Endothelial cell of umbilical vein (primary cell): ENCODE measurements around the gene MACROD2. TPM values are rescaled to one million over a fixed set of nuclear protein-coding genes. Genes with fewer than 3 reads are reported as not detected.

ENCODE experiments used
- BruUV-seq: library from RNA; stranded (reverse); fragments of 400-500 nt; replicated peaks from 2 replicates; lab custom pipeline; 2021; lab: Mats Ljungman, UMichigan
- CTCF ChIA-PET: fragments of 300-600, 350-600 bp; sonication (Branson Sonifier 250); formaldehyde crosslinking; loops from one replicate; lab custom pipeline; 2021; ENCODE audit warnings: antibody characterized with exemption, inconsistent platforms; lab: Charles Lee
- POLR2A ChIA-PET: fragments of 300-600, 350-600 bp; sonication (Branson Sonifier 250); formaldehyde crosslinking; loops from one replicate; lab custom pipeline; 2021; ENCODE audit warnings: antibody characterized with exemption, inconsistent platforms; lab: Charles Lee
- DNase-seq: peaks from one replicate; pipeline ENCODE4 v3.0.0-alpha.2; 2011; ENCODE audit warnings: low read depth, low spot score
- FAIRE-seq: peaks from 2 replicates; lab custom pipeline; 2011; peaks lifted over from hg19 to GRCh38; lab: Jason Lieb, UNC
- H2AFZ ChIP-seq: 2 replicates; pipeline ENCODE4 v1.6.0; 2012; ENCODE audit warnings: low read depth, low read length, control low read depth, inconsistent platforms
- H3K27ac ChIP-seq: 2 replicates; pipeline ENCODE4 v1.5.1; 2011; ENCODE audit warnings: low read depth, mild to moderate bottlenecking, control low read depth, low read length, moderate library complexity; ENCODE audit not compliant: insufficient read depth
- H3K27me3 ChIP-seq, 2 experiments: 2 replicates each; pipeline versions ENCODE4 v1.6.0 to v1.6.1; 2011; ENCODE audit warnings: low read length in 2 of 2, mixed read lengths in 1 of 2; ENCODE audit not compliant: control insufficient read depth in 2 of 2, insufficient read depth in 2 of 2
- H3K36me3 ChIP-seq, 2 experiments: 2 replicates in 1 of 2; 3 replicates in 1 of 2; pipeline ENCODE4 v1.5.1; 2011; ENCODE audit warnings: low read length in 2 of 2, mild to moderate bottlenecking in 1 of 2, moderate library complexity in 1 of 2; ENCODE audit not compliant: control insufficient read depth in 2 of 2, insufficient read depth in 2 of 2; ENCODE audit errors: extremely low read depth in 1 of 2
- H3K4me1 ChIP-seq: 3 replicates; pipeline ENCODE4 v1.5.1; 2011; ENCODE audit warnings: mild to moderate bottlenecking, low read length; ENCODE audit not compliant: control insufficient read depth, insufficient read depth; ENCODE audit errors: extremely low read depth
- H3K4me2 ChIP-seq: 2 replicates; pipeline ENCODE4 v1.6.1; 2011; ENCODE audit warnings: low read length, control low read depth, mixed read lengths; ENCODE audit not compliant: insufficient read depth
- H3K4me3 ChIP-seq, 3 experiments: fragments of 200-600 bp in 1 of 3; sonication (generic), shearing (Covaris generic) in 1 of 3; replicated peaks in 1 of 3; 2 replicates each; pipeline ENCODE4 v1.5.1; 2011 to 2016; ENCODE audit warnings: control low read depth in 3 of 3, low read length in 3 of 3, mild to moderate bottlenecking in 2 of 3, inconsistent platforms in 1 of 3, low read depth in 1 of 3, moderate library complexity in 1 of 3; ENCODE audit not compliant: insufficient read depth in 1 of 3
- H3K79me2 ChIP-seq: 2 replicates; pipeline ENCODE4 v1.6.0; 2012; ENCODE audit warnings: low read length, inconsistent platforms; ENCODE audit not compliant: control insufficient read depth, insufficient read depth
- H3K9ac ChIP-seq: replicated peaks from 2 replicates; pipeline ENCODE3; 2011; ENCODE audit warnings: low read length, control low read depth; ENCODE audit not compliant: insufficient read depth; ENCODE audit errors: extremely low read depth
- H3K9me1 ChIP-seq: replicated peaks from 3 replicates; pipeline ENCODE4 v1.6.0; 2011; ENCODE audit warnings: mild to moderate bottlenecking, low read length; ENCODE audit not compliant: control insufficient read depth, insufficient read depth; ENCODE audit errors: extremely low read depth
- H3K9me3 ChIP-seq: replicated peaks from 2 replicates; pipeline ENCODE4 v1.5.1; 2012; ENCODE audit warnings: low read length, inconsistent platforms; ENCODE audit not compliant: control insufficient read depth, insufficient read depth
- H4K20me1 ChIP-seq: replicated peaks from 2 replicates; pipeline ENCODE3; 2011; ENCODE audit warnings: mild to moderate bottlenecking, low read length; ENCODE audit not compliant: control insufficient read depth, insufficient read depth; ENCODE audit errors: extremely low read depth
- EZH2 ChIP-seq: IDR thresholded peaks from 2 replicates; pipeline ENCODE4 v1.6.1; 2012; ENCODE audit warnings: borderline replicate concordance, low read depth, mild to moderate bottlenecking, moderate library complexity, low read length, inconsistent platforms; ENCODE audit not compliant: severe bottlenecking
- FOS ChIP-seq: IDR thresholded peaks from 2 replicates; pipeline ENCODE4 v1.6.1; 2011; ENCODE audit warnings: mild to moderate bottlenecking, low read length, moderate library complexity, borderline replicate concordance; ENCODE audit not compliant: insufficient read depth
- GATA2 ChIP-seq: IDR thresholded peaks from 2 replicates; pipeline ENCODE4 v1.7.0; 2011; ENCODE audit warnings: low read depth, mild to moderate bottlenecking, moderate library complexity, mixed read lengths, low read length; ENCODE audit not compliant: insufficient read length, insufficient read depth
- JUN ChIP-seq: IDR thresholded peaks from 2 replicates; pipeline ENCODE4 v1.6.1; 2011; ENCODE audit warnings: borderline replicate concordance, low read depth; ENCODE audit not compliant: insufficient read length, insufficient read depth
- MYC ChIP-seq: IDR thresholded peaks from one replicate; pipeline ENCODE4 v1.6.1; 2011; ENCODE audit warnings: mild to moderate bottlenecking, low read depth, low read length
- POLR2A ChIP-seq: IDR thresholded peaks from 2 replicates; pipeline ENCODE4 v1.6.1; 2012; ENCODE audit warnings: low read depth, mild to moderate bottlenecking, control low read depth, low read length
- POLR2AphosphoS5 ChIP-seq: IDR thresholded peaks from 2 replicates; pipeline ENCODE4 v1.6.1; 2012; ENCODE audit warnings: low read depth, mild to moderate bottlenecking, control low read depth, low read length, moderate library complexity; ENCODE audit not compliant: insufficient read depth
- dilution Hi-C: fragments of 300-500 bp; cut with MboI; formaldehyde crosslinking; loops from one replicate; pipeline ENCODE4 v1.15.0; 2019; ENCODE audit warnings: low sequenced_read_pairs; ENCODE audit not compliant: extremely low pct_ligation_motif_present
- intact Hi-C: fragments of 100-400 bp; cut with micrococcal nuclease; formaldehyde crosslinking; loops from one replicate; pipeline ENCODE4 v1.10.0; 2022
- polyA plus RNA-seq, 4 experiments: library from polyadenylated mRNA; depleted of rRNA in 3 of 4; stranded (reverse) in 3 of 4; unstranded in 1 of 4; fragments of >200 nt; gene quantifications; 2 replicates each; pipeline versions ENCODE4 v1.2.1 to v1.2.3, GENCODE V29; 2011 to 2012; ENCODE audit warnings: missing spikeins in 1 of 4
- total RNA-seq: library from RNA; stranded (reverse); gene quantifications from 2 replicates; pipeline ENCODE4 v1.2.3, GENCODE V29; 2021
- TF ChIP-seq, protein P1 (sequence below): IDR thresholded peaks from 2 replicates; pipeline ENCODE4 v1.6.1; 2011; ENCODE audit not compliant: insufficient read depth, insufficient read length
- TF ChIP-seq, protein P2 (sequence below), 2 donors: IDR thresholded peaks; 1 replicate in 1 of 2; 2 replicates in 1 of 2; pipeline ENCODE4 v1.5.1; 2011; ENCODE audit warnings: low read length in 2 of 2, mild to moderate bottlenecking in 2 of 2, moderate library complexity in 2 of 2, control low read depth in 1 of 2, inconsistent platforms in 1 of 2, low read depth in 1 of 2; ENCODE audit not compliant: insufficient read depth in 1 of 2; ENCODE audit errors: extremely low read depth in 1 of 2

Gene MACROD2
- total and polyA plus RNA-seq, 2 donors (not counting 3 experiments of a cell fraction or from before 2014, with no cell fraction given), result 0.11 to 0.73 TPM

DNA sequence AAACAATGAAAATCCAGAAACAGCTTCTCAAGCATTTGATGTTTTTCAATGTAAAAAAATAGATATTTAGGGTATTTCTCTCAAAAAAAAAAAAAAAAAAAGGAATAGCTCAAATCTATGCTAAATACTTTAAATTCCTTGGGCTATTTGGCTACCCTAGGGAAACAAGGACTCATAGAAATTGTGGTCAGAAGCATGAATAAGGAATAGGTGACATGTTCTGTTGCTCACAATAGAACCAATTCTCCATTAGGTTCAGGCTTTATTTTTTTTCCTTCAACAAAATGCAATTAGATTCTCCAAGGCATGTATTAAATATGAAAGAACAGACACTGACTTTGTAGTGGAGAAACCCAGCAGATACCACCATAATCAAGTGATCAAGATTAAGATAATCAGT, 1246.4 kb downstream of the MACROD2 start:
- CTCF ChIA-PET, result interaction anchor here (1.1 to 1.6 kb wide), 4 partner anchors 15 to 904 kb away, joined by 3 to 12 read pairs (median 4); partner anchors contain the start of gene FLRT3
- H3K36me3 ChIP-seq, result no peaks in the 10 kb centered on the region
- dilution Hi-C loops (no loop called here), intact Hi-C loops (no loop called here)
- H4K20me1 ChIP-seq, result no peaks in the 10 kb centered on the region
- no peaks in the 10 kb centered on the region for H3K27me3 ChIP-seq
- no peak overlapping the region for H3K27ac ChIP-seq
- POLR2A ChIA-PET, result no interaction called here
- H2AFZ ChIP-seq, result no peak overlapping the region
- no peaks in the 10 kb centered on the region for H3K9me1 ChIP-seq
- FAIRE-seq (no peak), DNase-seq (no peak)
- no peak overlapping the region for H3K4me2 ChIP-seq
- BruUV-seq, result no TSS peak
- no peak overlapping the region for H3K9ac ChIP-seq
- TF ChIP-seq POLR2A (no peak), EZH2 (no peak), JUN (no peak), MYC (no peak)
- no peak overlapping the region for H3K4me3 ChIP-seq
- H3K4me1 ChIP-seq, result no peaks in the 10 kb centered on the region
- no peaks in the 10 kb centered on the region for H3K9me3 ChIP-seq
- no peaks in the 10 kb centered on the region for H3K79me2 ChIP-seq

DNA sequence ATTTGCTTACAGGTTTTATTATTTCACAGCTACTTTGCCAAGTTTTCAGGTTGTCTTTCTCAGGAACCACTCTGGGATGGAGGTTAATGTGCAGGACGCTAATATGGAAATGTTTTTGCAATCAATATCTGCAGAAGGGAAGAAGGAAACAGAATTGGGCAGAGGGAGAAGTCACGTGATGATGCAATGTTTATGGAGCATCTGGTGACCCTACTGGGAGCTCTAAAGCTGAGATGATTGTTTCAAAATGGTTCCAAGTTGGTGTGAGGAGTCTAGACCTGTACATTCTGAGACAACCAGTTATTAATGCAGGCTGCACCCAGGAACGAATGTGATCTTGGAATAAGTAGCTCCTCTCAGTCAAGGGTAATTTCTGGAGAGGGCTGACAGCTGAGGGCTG, 1247.5 kb downstream of the MACROD2 start:
- intact Hi-C loops, result no loop called here
- no peaks in the 10 kb centered on the region for H4K20me1 ChIP-seq
- CTCF ChIA-PET, result interaction anchor here (0.9 to 1.2 kb wide), 3 partner anchors 13 to 906 kb away, joined by 3 read pairs; partner anchors contain the start of gene FLRT3
- no peaks in the 10 kb centered on the region for H3K79me2 ChIP-seq
- FAIRE-seq, result no peak
- no peaks in the 10 kb centered on the region for H3K9me1 ChIP-seq
- TF ChIP-seq, protein P1, sequence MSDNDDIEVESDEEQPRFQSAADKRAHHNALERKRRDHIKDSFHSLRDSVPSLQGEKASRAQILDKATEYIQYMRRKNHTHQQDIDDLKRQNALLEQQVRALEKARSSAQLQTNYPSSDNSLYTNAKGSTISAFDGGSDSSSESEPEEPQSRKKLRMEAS, result no peak
- TF ChIP-seq, protein P2, sequence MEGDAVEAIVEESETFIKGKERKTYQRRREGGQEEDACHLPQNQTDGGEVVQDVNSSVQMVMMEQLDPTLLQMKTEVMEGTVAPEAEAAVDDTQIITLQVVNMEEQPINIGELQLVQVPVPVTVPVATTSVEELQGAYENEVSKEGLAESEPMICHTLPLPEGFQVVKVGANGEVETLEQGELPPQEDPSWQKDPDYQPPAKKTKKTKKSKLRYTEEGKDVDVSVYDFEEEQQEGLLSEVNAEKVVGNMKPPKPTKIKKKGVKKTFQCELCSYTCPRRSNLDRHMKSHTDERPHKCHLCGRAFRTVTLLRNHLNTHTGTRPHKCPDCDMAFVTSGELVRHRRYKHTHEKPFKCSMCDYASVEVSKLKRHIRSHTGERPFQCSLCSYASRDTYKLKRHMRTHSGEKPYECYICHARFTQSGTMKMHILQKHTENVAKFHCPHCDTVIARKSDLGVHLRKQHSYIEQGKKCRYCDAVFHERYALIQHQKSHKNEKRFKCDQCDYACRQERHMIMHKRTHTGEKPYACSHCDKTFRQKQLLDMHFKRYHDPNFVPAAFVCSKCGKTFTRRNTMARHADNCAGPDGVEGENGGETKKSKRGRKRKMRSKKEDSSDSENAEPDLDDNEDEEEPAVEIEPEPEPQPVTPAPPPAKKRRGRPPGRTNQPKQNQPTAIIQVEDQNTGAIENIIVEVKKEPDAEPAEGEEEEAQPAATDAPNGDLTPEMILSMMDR (IDR thresholded peaks at IDR 0.05; ENCODE audit: extremely low read depth in 1 of 2, insufficient read depth in 1 of 2, low read depth in 1 of 2, low read length in 2 of 2), result no peak
- TF ChIP-seq MYC (no peak), JUN (no peak), GATA2 (no peak), EZH2 (no peak), FOS (no peak), POLR2AphosphoS5 (no peak), POLR2A (no peak)
- H3K4me2 ChIP-seq, result no peak overlapping the region
- no peaks in the 10 kb centered on the region for H3K36me3 ChIP-seq
- no peak overlapping the region for H3K27ac ChIP-seq
- BruUV-seq, result no TSS peak
- no peak overlapping the region for H3K4me3 ChIP-seq
- dilution Hi-C loops, result no loop called here
- no peak overlapping the region for H3K9ac ChIP-seq
- H3K27me3 ChIP-seq, result no peaks in the 10 kb centered on the region
- POLR2A ChIA-PET, result no interaction called here
- no peaks in the 10 kb centered on the region for H3K9me3 ChIP-seq
- no peak overlapping the region for H2AFZ ChIP-seq
- H3K4me1 ChIP-seq, result no peaks in the 10 kb centered on the region
- no peak for DNase-seq
